ENCODE results near the gene QRFPR. TPM values are rescaled to one million over a fixed set of nuclear protein-coding genes. Genes with fewer than 3 reads are reported as not detected.

The QRFPR gene
- total and polyA plus RNA-seq, 2 of the 8 experiments (the other 6 are each of a cell fraction or from before 2014, with no cell fraction given), result 1.0 to 2.9 TPM

- Histone ChIP-seq H3K14ac (ENCODE audit: insufficient read length) (no peak overlapping the region), H3K79me2 (ENCODE audit: control insufficient read depth in 1 of 2, insufficient read depth in 2 of 2, low read length in 2 of 2) (no peaks in the 10 kb centered on the region), H3K36me3 (ENCODE audit: control insufficient read depth in 2 of 4, insufficient read depth in 4 of 4, low read length in 3 of 4) (no peaks in the 10 kb centered on the region), H2AFZ (ENCODE audit: low read length) (no peak overlapping the region), H3K9ac (replicated peaks in 1 of 4; ENCODE audit: extremely low read depth in 1 of 4, low read depth in 3 of 4, low read length in 3 of 4) (no peak overlapping the region), H2BK15ac (ENCODE audit: low read length) (no peak overlapping the region), H3K23ac (ENCODE audit: insufficient read length) (no peak overlapping the region), H3K27me3 (replicated peaks in 1 of 4; ENCODE audit: control insufficient read depth in 3 of 4, extremely low read depth in 1 of 4, insufficient read depth in 3 of 4, low read length in 3 of 4) (peaks cover 8 to 29% (median 21%) of the 10 kb centered on the region in 4 experiments), H3K18ac (ENCODE audit: extremely low read depth, low read length) (no peak overlapping the region), H3K79me1 (ENCODE audit: low read depth, low read length) (no peaks in the 10 kb centered on the region), H2BK12ac (ENCODE audit: low read depth, low read length) (no peak overlapping the region), H2BK120ac (replicated peaks; ENCODE audit: low read depth, low read length) (no peak overlapping the region), H3K9me3 (ENCODE audit: insufficient read depth in 2 of 2, low read depth in 1 of 2, low read length in 1 of 2) (no peaks in the 10 kb centered on the region), H2BK20ac (ENCODE audit: low read length) (no peak overlapping the region), H4K20me1 (replicated peaks in 1 of 2; ENCODE audit: control insufficient read depth in 1 of 2, insufficient read depth in 2 of 2, low read length in 2 of 2) (no peaks in the 10 kb centered on the region), H3K4ac (replicated peaks; ENCODE audit: insufficient read length, low read depth, low read length) (no peak overlapping the region), H2AK5ac (ENCODE audit: low read depth, low read length) (no peak overlapping the region), H3K4me2 (ENCODE audit: insufficient read depth in 1 of 2, low read depth in 2 of 2, low read length in 2 of 2) (no peak overlapping the region), H4K8ac (ENCODE audit: extremely low read depth, insufficient read depth, low read length) (no peak overlapping the region), H3K23me2 (ENCODE audit: low read depth, low read length) (peaks cover 13% of the 10 kb centered on the region), H4K5ac (ENCODE audit: insufficient read length, low read depth, low read length) (no peak overlapping the region), H3K56ac (replicated peaks; ENCODE audit: insufficient read length, low read depth, low read length) (no peak overlapping the region), H3K4me1 (replicated peaks in 1 of 4; ENCODE audit: control insufficient read depth in 3 of 4, insufficient read depth in 4 of 4, low read length in 3 of 4) (peaks cover 0 to 2% (median 0%) of the 10 kb centered on the region in 4 experiments; a peak in 3 of 7 replicates), H3K27ac (ENCODE audit: low read depth, low read length) (no peak overlapping the region), H4K91ac (replicated peaks; ENCODE audit: insufficient read length, low read length) (no peak overlapping the region), H3K4me3 (ENCODE audit: extremely low read depth in 1 of 4, insufficient read depth in 2 of 4, low read depth in 3 of 4, low read length in 4 of 4) (no peak overlapping the region), H2BK5ac (ENCODE audit: low read depth, low read length) (no peak overlapping the region)
- DNase-seq (ENCODE audit: low read depth in 1 of 2, low spot score in 2 of 2) (no peak), FAIRE-seq (no peak)
- POLR2A ChIA-PET (ENCODE audit: partially characterized antibody), result no interaction called here
- 85% methylated on average over 2 of the region's 2 CpGs; no CpG with 5 or more reads in 1 of the 2 experiments for WGBS, 2 experiments (ENCODE audit: extremely low coverage in 1 of 2, insufficient coverage in 1 of 2, insufficient read length in 1 of 2, insufficient replicate concordance in 2 of 2, low coverage in 1 of 2, low lambda C conversion rate in 2 of 2, missing lambda C conversion rate in 1 of 2)
- TF ChIP-seq TBP (IDR thresholded peaks at IDR 0.05; ENCODE audit: low read depth, low read length) (no peak), POU5F1 (IDR thresholded peaks at IDR 0.05; ENCODE audit: low read depth, low read length) (no peak), JUN (IDR thresholded peaks at IDR 0.05; ENCODE audit: low read depth, low read length) (no peak), RNF2 (IDR thresholded peaks at IDR 0.05; ENCODE audit: borderline replicate concordance, low read depth, low read length, missing control alignments, poor library complexity, severe bottlenecking) (no peak), E2F6 (IDR thresholded peaks at IDR 0.05) (no peak), CEBPB (IDR thresholded peaks at IDR 0.05; ENCODE audit: low read depth, low read length) (no peak), TCF12 (IDR thresholded peaks at IDR 0.05; ENCODE audit: low read depth, low read length) (no peak), CHD2 (IDR thresholded peaks at IDR 0.05; ENCODE audit: low read length) (no peak), BRCA1 (IDR thresholded peaks at IDR 0.05; ENCODE audit: low read depth, low read length) (no peak), ATF3 (IDR thresholded peaks at IDR 0.05; ENCODE audit: insufficient read depth, low read depth, low read length) (no peak), GTF2F1 (IDR thresholded peaks at IDR 0.05; ENCODE audit: borderline replicate concordance, low read depth, low read length) (no peak)
- CTCF ChIA-PET (ENCODE audit: partially characterized antibody), result interaction anchor here (0.6 to 1.6 kb wide), 5 partner anchors 22 to 300 kb away, joined by 3 to 4 read pairs (median 3); no protein-coding TSS in a partner anchor
Observed at GRCh38 chr4:121376556-121376955, 4.3 kb downstream of the QRFPR start.
